Measurements from ENCODE around the gene FIG4.
"Not testable (repeated sequence)": the region's sequence is repeated elsewhere in the genome, so short reads cannot be mapped to it uniquely, and the experiment has no call there.

Gene FIG4

DNA sequence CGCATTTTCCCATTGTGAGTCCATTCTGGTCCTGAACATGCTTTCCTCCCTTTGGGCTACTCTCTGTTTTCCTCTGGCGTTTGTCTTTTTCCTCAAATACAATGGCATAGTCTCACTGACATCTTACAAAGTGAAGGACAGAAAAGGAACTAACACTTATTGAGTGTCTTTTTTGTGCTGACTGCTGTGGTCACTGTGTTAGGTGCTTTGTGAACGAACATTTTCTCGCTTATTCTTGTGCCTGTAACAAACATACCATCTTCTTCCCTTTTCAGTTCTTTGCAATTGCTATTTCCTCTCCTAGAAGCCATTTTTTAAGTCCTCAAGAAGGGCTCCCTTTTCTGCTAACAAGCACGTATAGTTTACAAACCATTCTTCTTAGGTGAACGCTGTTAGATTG, 15.4 kb downstream of the FIG4 start:
- no peak overlapping the region for H3K27ac ChIP-seq
- H3K4me3 ChIP-seq (ENCODE audit: low read depth, low read length), result no peak overlapping the region
- no peaks in the 10 kb centered on the region for H3K27me3 ChIP-seq (replicated peaks)
- no peak for TF ChIP-seq CTCF (IDR thresholded peaks at IDR 0.05; ENCODE audit: low read depth, low read length, missing control alignments)
- DNase-seq, result no peak
- in situ Hi-C loops (cut with HindIII; ENCODE audit: low pct_ligation_motif_present, low sequenced_read_pairs), result no loop called here
- H3K36me3 ChIP-seq (replicated peaks), result no peaks in the 10 kb centered on the region

- H3K36me3 ChIP-seq (replicated peaks); H3K4me3 ChIP-seq (ENCODE audit: low read depth, low read length); H3K27me3 ChIP-seq (replicated peaks); DNase-seq; H3K27ac ChIP-seq; in situ Hi-C loops (cut with HindIII; ENCODE audit: low pct_ligation_motif_present, low sequenced_read_pairs): not testable (repeated sequence)
Measured at GRCh38 chr6:109708099-109708498, 17.0 kb downstream of the FIG4 start.

GRCh38 chr6:109713097-109713496, 22.0 kb downstream of the FIG4 start:
- H3K27ac ChIP-seq, result no peak overlapping the region
- DNase-seq, result no peak
- TF ChIP-seq CTCF (IDR thresholded peaks at IDR 0.05; ENCODE audit: low read depth, low read length, missing control alignments), result no peak
- in situ Hi-C loops (cut with HindIII; ENCODE audit: low pct_ligation_motif_present, low sequenced_read_pairs), result no loop called here
- H3K36me3 ChIP-seq (replicated peaks), result no peaks in the 10 kb centered on the region
- no peaks in the 10 kb centered on the region for H3K27me3 ChIP-seq (replicated peaks)
- no peak overlapping the region for H3K4me3 ChIP-seq (ENCODE audit: low read depth, low read length)

DNA sequence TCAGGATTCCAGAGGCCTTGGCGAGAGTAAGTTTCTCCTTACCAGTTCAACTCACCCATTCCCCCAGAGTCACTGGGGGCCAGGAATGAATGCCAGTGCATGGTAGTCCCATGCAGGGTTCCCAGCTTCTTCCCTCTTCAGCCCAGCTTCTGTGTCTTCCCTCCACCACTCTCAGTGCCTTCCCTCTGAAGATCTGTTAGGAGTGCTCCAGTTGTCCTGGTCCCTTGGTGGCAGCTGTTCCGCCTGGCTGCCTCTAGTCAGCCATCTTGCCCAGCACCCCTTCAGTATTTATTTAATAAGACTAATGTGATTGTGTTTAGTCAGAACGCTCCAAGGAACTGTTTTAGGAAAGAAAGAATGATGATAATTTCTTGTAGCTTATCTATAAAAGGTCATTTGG, 23.1 kb downstream of the FIG4 start:
- H3K4me3 ChIP-seq (ENCODE audit: low read depth, low read length), result no peak overlapping the region
- in situ Hi-C loops (cut with HindIII; ENCODE audit: low pct_ligation_motif_present, low sequenced_read_pairs), result no loop called here
- H3K27ac ChIP-seq, result no peak overlapping the region
- no peak for TF ChIP-seq CTCF (IDR thresholded peaks at IDR 0.05; ENCODE audit: low read depth, low read length, missing control alignments)
- no peak for DNase-seq
- no peaks in the 10 kb centered on the region for H3K36me3 ChIP-seq (replicated peaks)
- H3K27me3 ChIP-seq (replicated peaks), result no peaks in the 10 kb centered on the region

GRCh38 chr6:109714611-109715010, 23.5 kb downstream of the FIG4 start:
- in situ Hi-C loops (cut with HindIII; ENCODE audit: low pct_ligation_motif_present, low sequenced_read_pairs), result no loop called here
- H3K27me3 ChIP-seq (replicated peaks), result no peaks in the 10 kb centered on the region
- H3K4me3 ChIP-seq (ENCODE audit: low read depth, low read length), result no peak overlapping the region
- no peak overlapping the region for H3K27ac ChIP-seq
- TF ChIP-seq CTCF (IDR thresholded peaks at IDR 0.05; ENCODE audit: low read depth, low read length, missing control alignments), result no peak
- no peak for DNase-seq
- H3K36me3 ChIP-seq (replicated peaks), result no peaks in the 10 kb centered on the region

DNA sequence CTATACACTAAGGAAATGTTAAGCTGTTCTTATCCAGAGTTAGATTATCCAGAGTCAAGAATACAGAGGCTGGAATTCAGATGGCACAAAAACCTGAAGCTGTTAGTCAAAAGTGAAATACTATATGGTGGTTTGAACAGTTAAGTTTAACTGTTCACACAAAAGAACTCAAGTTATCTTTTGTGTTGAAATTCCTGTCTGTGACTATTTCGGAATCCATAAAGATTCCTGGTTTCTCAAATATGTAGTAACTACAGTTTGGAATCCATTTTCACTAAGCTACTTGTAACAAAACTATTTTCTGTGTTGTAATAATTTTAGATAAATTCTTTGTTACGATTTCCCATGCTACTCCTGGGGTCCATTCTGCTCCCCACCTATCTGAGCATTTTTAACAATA, 24.5 kb downstream of the FIG4 start:
- TF ChIP-seq CTCF (IDR thresholded peaks at IDR 0.05; ENCODE audit: low read depth, low read length, missing control alignments), result no peak

More for the DNA sequence above, 24.5 kb downstream of the FIG4 start:
- H3K4me3 ChIP-seq (ENCODE audit: low read depth, low read length), result no peak overlapping the region
- in situ Hi-C loops (cut with HindIII; ENCODE audit: low pct_ligation_motif_present, low sequenced_read_pairs), result no loop called here
- no peak for DNase-seq
- H3K27ac ChIP-seq, result no peak overlapping the region
- no peaks in the 10 kb centered on the region for H3K36me3 ChIP-seq (replicated peaks)
- no peaks in the 10 kb centered on the region for H3K27me3 ChIP-seq (replicated peaks)
